HCT116 (cell line): ENCODE measurements around the gene R3HDML. TPM values are rescaled to one million over a fixed set of nuclear protein-coding genes. Genes with fewer than 3 reads are reported as not detected.

Experiments used
- ATAC-seq: fragments of 200-7000 bp; cut with Tn5 transposase; 2 replicates; pipeline ENCODE4 v1.9.1; 2020; ENCODE audit warnings: mild to moderate bottlenecking, moderate library complexity
- BruUV-seq: library from RNA; stranded (reverse); fragments of 400-500 nt; replicated peaks from 2 replicates; lab custom pipeline; 2021; lab: Mats Ljungman, UMichigan
- CTCF ChIA-PET: fragments of 300-600 bp; sonication (Branson Sonifier 250); formaldehyde crosslinking; loops from one replicate; lab custom pipeline; 2021; ENCODE audit warnings: antibody characterized with exemption; lab: Charles Lee
- POLR2A ChIA-PET: fragments of 300-600, 350-600 bp; sonication (Branson Sonifier 250); formaldehyde crosslinking; loops from one replicate; lab custom pipeline; 2021; ENCODE audit warnings: antibody characterized with exemption; lab: Charles Lee
- RAD21 ChIA-PET, 2 experiments: fragments of 300-600 bp; sonication (Branson Sonifier 250); formaldehyde crosslinking; loops; one replicate each; lab custom pipeline; 2023; ENCODE audit warnings: low total read pairs in 2 of 2; ENCODE audit not compliant: uncharacterized antibody in 2 of 2, unreplicated experiment in 2 of 2, low non-redundant PET in 1 of 2; lab: Charles Lee
- DNase-seq: peaks from one replicate; pipeline ENCODE4 v3.0.0-alpha.2; 2010; ENCODE audit warnings: low read depth, low spot score
- H2AFZ ChIP-seq: fragments of 200-600 bp; shearing (Covaris generic), sonication (generic); 2 replicates; pipeline ENCODE4 v1.6.1; 2017; ENCODE audit warnings: low read depth, mixed run types, mixed read lengths, antibody characterized with exemption, low read length; ENCODE audit not compliant: poor library complexity, severe bottlenecking
- H3K27ac ChIP-seq: 2 replicates; pipeline ENCODE4 v1.5.1; 2012; ENCODE audit warnings: low read depth, low read length
- H3K27me3 ChIP-seq: fragments of 200-600 bp; sonication (generic); 2 replicates; pipeline ENCODE4 v1.6.1; 2016; ENCODE audit warnings: mixed run types, low read length, mixed read lengths; ENCODE audit not compliant: insufficient read depth
- H3K36me3 ChIP-seq, 2 experiments: fragments of 200-500 bp in 1 of 2; fragments of 200-600 bp in 1 of 2; sonication (Bioruptor generic) in 1 of 2; sonication (generic) in 1 of 2; 2 replicates each; pipeline versions ENCODE4 v1.5.1 to v1.6.1; 2014 to 2016; ENCODE audit warnings: low read length in 2 of 2, inconsistent platforms in 1 of 2, mixed read lengths in 1 of 2, mixed run types in 1 of 2; ENCODE audit not compliant: insufficient read depth in 2 of 2, control insufficient read depth in 1 of 2
- H3K4me1 ChIP-seq, 2 experiments: fragments of 200-600 bp in 1 of 2; sonication (generic) in 1 of 2; 2 replicates each; pipeline versions ENCODE4 v1.5.1 to v1.6.1; 2012 to 2017; ENCODE audit warnings: low read length in 2 of 2, inconsistent platforms in 1 of 2, mild to moderate bottlenecking in 1 of 2, mixed read lengths in 1 of 2, mixed run types in 1 of 2, moderate library complexity in 1 of 2; ENCODE audit not compliant: insufficient read depth in 2 of 2, control insufficient read depth in 1 of 2
- H3K4me2 ChIP-seq: fragments of 200-600 bp; sonication (generic); 2 replicates; pipeline ENCODE4 v1.6.1; 2017; ENCODE audit warnings: mixed run types, low read length, mixed read lengths
- H3K4me3 ChIP-seq, 2 experiments: fragments of 200-600 bp in 1 of 2; sonication (generic) in 1 of 2; replicated peaks in 1 of 2; 2 replicates each; pipeline ENCODE4 v1.5.1; 2011 to 2016; ENCODE audit warnings: low read length in 2 of 2, control low read depth in 1 of 2, low read depth in 1 of 2, mild to moderate bottlenecking in 1 of 2, mixed read lengths in 1 of 2, mixed run types in 1 of 2
- H3K79me2 ChIP-seq: fragments of 200-600 bp; sonication (generic); 2 replicates; pipeline ENCODE4 v1.6.1; 2017; ENCODE audit warnings: mild to moderate bottlenecking, mixed run types, low read length, moderate library complexity, mixed read lengths; ENCODE audit not compliant: insufficient read depth
- H3K9ac ChIP-seq: fragments of 200-600 bp; sonication (generic); 2 replicates; pipeline ENCODE4 v1.6.1; 2016; ENCODE audit warnings: low read length, mixed read lengths
- H3K9me2 ChIP-seq: fragments of 200-600 bp; sonication (generic), shearing (Covaris generic); 2 replicates; pipeline ENCODE4 v1.6.1; 2017; ENCODE audit warnings: mixed run types, mild to moderate bottlenecking, moderate library complexity; ENCODE audit not compliant: insufficient read depth
- H3K9me3 ChIP-seq, 2 experiments: fragments of 200-500 bp in 1 of 2; fragments of 200-600 bp in 1 of 2; sonication (Bioruptor generic) in 1 of 2; sonication (generic) in 1 of 2; 2 replicates each; pipeline ENCODE4 v1.6.1; 2014 to 2017; ENCODE audit warnings: low read length in 2 of 2, mixed read lengths in 2 of 2, inconsistent platforms in 1 of 2, low read depth in 1 of 2, mild to moderate bottlenecking in 1 of 2, mixed run types in 1 of 2, moderate library complexity in 1 of 2; ENCODE audit not compliant: control insufficient read depth in 1 of 2, insufficient read depth in 1 of 2
- H4K20me1 ChIP-seq: fragments of 200-600 bp; sonication (generic), shearing (Covaris generic); 2 replicates; pipeline ENCODE4 v1.6.1; 2017; ENCODE audit warnings: mixed run types, mild to moderate bottlenecking, moderate library complexity; ENCODE audit not compliant: insufficient read depth
- CEBPB ChIP-seq: IDR thresholded peaks from 2 replicates; pipeline ENCODE4 v1.6.1; 2012; ENCODE audit warnings: low read depth
- EGR1 ChIP-seq: IDR thresholded peaks from 2 replicates; pipeline ENCODE4 v1.6.1; 2012; ENCODE audit warnings: low read depth
- EZH2 ChIP-seq: fragments of 200-600 bp; sonication (generic); IDR thresholded peaks from 2 replicates; pipeline ENCODE4 v1.6.1; 2017; ENCODE audit warnings: antibody characterized with exemption, mixed run types
- FOSL1 ChIP-seq: IDR thresholded peaks from 2 replicates; pipeline ENCODE4 v1.6.1; 2012; ENCODE audit warnings: low read depth
- JUND ChIP-seq: IDR thresholded peaks from 2 replicates; pipeline ENCODE4 v1.6.1; 2012
- POLR2AphosphoS5 ChIP-seq: IDR thresholded peaks from 2 replicates; pipeline ENCODE4 v1.6.1; 2011; ENCODE audit warnings: mild to moderate bottlenecking, low read depth, low read length, moderate library complexity
- SRF ChIP-seq: IDR thresholded peaks from 2 replicates; pipeline ENCODE4 v1.6.1; 2012; ENCODE audit warnings: low read depth
- YY1 ChIP-seq: IDR thresholded peaks from 2 replicates; pipeline ENCODE4 v1.6.1; 2011; ENCODE audit warnings: low read length, low read depth, moderate library complexity, mild to moderate bottlenecking; ENCODE audit not compliant: insufficient replicate concordance; ENCODE audit errors: extremely low read depth
- ZFX ChIP-seq: fragments of 450-650 bp; IDR thresholded peaks from 2 replicates; pipeline ENCODE4 v1.6.1; 2017
- intact Hi-C: fragments of 100-400 bp; cut with micrococcal nuclease; formaldehyde crosslinking; loops from 2 replicates; pipeline ENCODE4 v1.10.0; 2022
- total RNA-seq: library from RNA; stranded (reverse); gene quantifications from one replicate; pipeline ENCODE4 v1.2.1, GENCODE V29; 2021; ENCODE audit not compliant: unreplicated experiment
- TF ChIP-seq, protein P1 (sequence below): IDR thresholded peaks from 2 replicates; pipeline ENCODE4 v1.6.1; 2012
- TF ChIP-seq, protein P2 (sequence below), 3 experiments: fragments of 200-600 bp in 1 of 3; sonication (generic) in 1 of 3; IDR thresholded peaks in 2 of 3; conservative IDR thresholded peaks in 1 of 3; 2 replicates each; pipeline ENCODE4 v1.5.1; 2012 to 2017; ENCODE audit warnings: low read depth in 2 of 3, low read length in 2 of 3, antibody characterized with exemption in 1 of 3, borderline replicate concordance in 1 of 3, control low read depth in 1 of 3, mild to moderate bottlenecking in 1 of 3, mixed read lengths in 1 of 3, mixed run types in 1 of 3, moderate library complexity in 1 of 3; ENCODE audit not compliant: insufficient read depth in 1 of 3
- TF ChIP-seq, protein P3 (sequence below): IDR thresholded peaks from 2 replicates; pipeline ENCODE4 v1.6.1; 2011; ENCODE audit warnings: mild to moderate bottlenecking, low read length, moderate library complexity; ENCODE audit not compliant: insufficient replicate concordance; ENCODE audit errors: extremely low read depth

Gene R3HDML
- total RNA-seq, 1 experiment from 2014 or later, result not detected

DNA sequence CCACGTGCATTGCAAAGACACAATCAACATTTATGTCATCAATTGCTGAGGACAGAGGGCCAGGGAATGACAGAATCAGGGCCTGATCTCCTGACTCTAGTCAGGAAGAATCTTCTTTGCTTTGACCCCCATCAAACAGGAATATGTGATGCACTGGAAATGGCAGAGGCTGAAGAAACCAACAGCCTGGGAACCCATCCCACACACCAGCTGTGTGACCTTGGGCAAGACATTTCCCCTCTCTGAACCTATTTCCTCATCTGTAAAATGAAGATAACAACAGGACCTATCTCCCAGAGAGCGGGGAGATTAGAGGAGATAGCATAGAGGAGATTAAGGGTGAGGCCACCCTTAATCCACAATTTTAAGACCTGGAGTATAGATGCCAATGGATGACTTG, 20.2 kb downstream of the R3HDML start:
- H2AFZ ChIP-seq, result no peak overlapping the region
- RAD21 ChIA-PET, result no interaction called here
- POLR2A ChIA-PET, result no interaction called here
- H3K4me2 ChIP-seq, result no peak overlapping the region
- no TSS peak for BruUV-seq
- ATAC-seq, result no peak
- no peaks in the 10 kb centered on the region for H3K9me2 ChIP-seq
- H4K20me1 ChIP-seq, result no peaks in the 10 kb centered on the region
- intact Hi-C loops, result no loop called here
- TF ChIP-seq CEBPB (no peak), YY1 (no peak), FOSL1 (no peak), JUND (no peak), ZFX (no peak)
- TF ChIP-seq, protein P1, sequence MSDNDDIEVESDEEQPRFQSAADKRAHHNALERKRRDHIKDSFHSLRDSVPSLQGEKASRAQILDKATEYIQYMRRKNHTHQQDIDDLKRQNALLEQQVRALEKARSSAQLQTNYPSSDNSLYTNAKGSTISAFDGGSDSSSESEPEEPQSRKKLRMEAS, result no peak
- TF ChIP-seq, protein P2, sequence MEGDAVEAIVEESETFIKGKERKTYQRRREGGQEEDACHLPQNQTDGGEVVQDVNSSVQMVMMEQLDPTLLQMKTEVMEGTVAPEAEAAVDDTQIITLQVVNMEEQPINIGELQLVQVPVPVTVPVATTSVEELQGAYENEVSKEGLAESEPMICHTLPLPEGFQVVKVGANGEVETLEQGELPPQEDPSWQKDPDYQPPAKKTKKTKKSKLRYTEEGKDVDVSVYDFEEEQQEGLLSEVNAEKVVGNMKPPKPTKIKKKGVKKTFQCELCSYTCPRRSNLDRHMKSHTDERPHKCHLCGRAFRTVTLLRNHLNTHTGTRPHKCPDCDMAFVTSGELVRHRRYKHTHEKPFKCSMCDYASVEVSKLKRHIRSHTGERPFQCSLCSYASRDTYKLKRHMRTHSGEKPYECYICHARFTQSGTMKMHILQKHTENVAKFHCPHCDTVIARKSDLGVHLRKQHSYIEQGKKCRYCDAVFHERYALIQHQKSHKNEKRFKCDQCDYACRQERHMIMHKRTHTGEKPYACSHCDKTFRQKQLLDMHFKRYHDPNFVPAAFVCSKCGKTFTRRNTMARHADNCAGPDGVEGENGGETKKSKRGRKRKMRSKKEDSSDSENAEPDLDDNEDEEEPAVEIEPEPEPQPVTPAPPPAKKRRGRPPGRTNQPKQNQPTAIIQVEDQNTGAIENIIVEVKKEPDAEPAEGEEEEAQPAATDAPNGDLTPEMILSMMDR (IDR thresholded peaks at IDR 0.05 in 2 of 3, conservative IDR thresholded peaks at IDR 0.05 in 1 of 3; ENCODE audit: borderline replicate concordance in 1 of 3, insufficient read depth in 1 of 3, low read depth in 2 of 3, low read length in 2 of 3), result no peak
- peaks cover 0 to 11% of the 10 kb centered on the region in 2 experiments; a peak in 3 of 4 replicates for H3K4me1 ChIP-seq
- no peaks in the 10 kb centered on the region for H3K36me3 ChIP-seq
- H3K4me3 ChIP-seq, result no peak overlapping the region
- H3K27ac ChIP-seq, result no peak overlapping the region
- H3K9ac ChIP-seq, result no peak overlapping the region
- H3K9me3 ChIP-seq, result no peaks in the 10 kb centered on the region
- no peaks in the 10 kb centered on the region for H3K27me3 ChIP-seq
- no peaks in the 10 kb centered on the region for H3K79me2 ChIP-seq
- CTCF ChIA-PET, result no interaction called here
- no peak for DNase-seq

DNA sequence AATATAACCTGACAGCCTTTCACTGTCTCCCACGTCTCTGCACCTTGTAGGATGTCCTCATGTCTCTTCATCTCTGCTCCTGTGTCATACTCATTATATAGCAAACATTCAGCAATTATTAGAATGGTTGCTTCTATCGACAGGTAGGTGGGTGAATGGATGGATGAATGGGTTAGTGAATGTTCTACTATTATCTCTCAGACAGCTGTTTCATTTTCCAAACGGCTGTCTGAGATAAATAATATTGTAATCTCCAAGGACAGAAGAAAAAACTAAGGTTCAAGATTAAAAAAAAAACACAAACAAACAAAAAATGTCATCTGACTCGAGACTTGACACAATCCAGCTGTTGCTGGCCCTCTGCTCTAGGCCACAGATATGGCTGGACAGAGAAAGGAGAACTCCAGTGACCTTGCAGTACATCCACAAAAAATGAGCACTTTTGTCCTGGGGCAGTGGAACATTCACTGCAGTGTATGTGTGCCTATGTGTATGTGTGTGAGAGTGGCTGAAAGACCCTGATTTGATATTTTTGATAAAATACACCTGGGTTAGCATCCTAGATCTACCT, 20.8 kb downstream of the R3HDML start:
- no peaks in the 10 kb centered on the region for H3K79me2 ChIP-seq
- H3K4me1 ChIP-seq, result peaks cover 0 to 11% of the 10 kb centered on the region in 2 experiments; a peak in 3 of 4 replicates
- H3K9me2 ChIP-seq, result no peaks in the 10 kb centered on the region
- no peak for ATAC-seq
- ChIA-PET RAD21 (interaction anchor here in 1 of 2 experiments (0.7 kb wide), 1 partner anchor 27 kb away, joined by 3 read pairs; no protein-coding TSS in a partner anchor), CTCF (no interaction called here), POLR2A (interaction anchor here (0.7 kb wide), 1 partner anchor 77 kb away, joined by 3 read pairs; no protein-coding TSS in a partner anchor)
- no TSS peak for BruUV-seq
- H2AFZ ChIP-seq, result no peak overlapping the region
- no peaks in the 10 kb centered on the region for H3K9me3 ChIP-seq
- no peak overlapping the region for H3K27ac ChIP-seq
- H3K36me3 ChIP-seq, result no peaks in the 10 kb centered on the region
- no peaks in the 10 kb centered on the region for H4K20me1 ChIP-seq
- no peak for DNase-seq
- H3K27me3 ChIP-seq, result no peaks in the 10 kb centered on the region
- intact Hi-C loops, result no loop called here
- no peak overlapping the region for H3K9ac ChIP-seq
- H3K4me3 ChIP-seq, result no peak overlapping the region
- no peak overlapping the region for H3K4me2 ChIP-seq
- no peak for TF ChIP-seq YY1
- TF ChIP-seq, protein P3, sequence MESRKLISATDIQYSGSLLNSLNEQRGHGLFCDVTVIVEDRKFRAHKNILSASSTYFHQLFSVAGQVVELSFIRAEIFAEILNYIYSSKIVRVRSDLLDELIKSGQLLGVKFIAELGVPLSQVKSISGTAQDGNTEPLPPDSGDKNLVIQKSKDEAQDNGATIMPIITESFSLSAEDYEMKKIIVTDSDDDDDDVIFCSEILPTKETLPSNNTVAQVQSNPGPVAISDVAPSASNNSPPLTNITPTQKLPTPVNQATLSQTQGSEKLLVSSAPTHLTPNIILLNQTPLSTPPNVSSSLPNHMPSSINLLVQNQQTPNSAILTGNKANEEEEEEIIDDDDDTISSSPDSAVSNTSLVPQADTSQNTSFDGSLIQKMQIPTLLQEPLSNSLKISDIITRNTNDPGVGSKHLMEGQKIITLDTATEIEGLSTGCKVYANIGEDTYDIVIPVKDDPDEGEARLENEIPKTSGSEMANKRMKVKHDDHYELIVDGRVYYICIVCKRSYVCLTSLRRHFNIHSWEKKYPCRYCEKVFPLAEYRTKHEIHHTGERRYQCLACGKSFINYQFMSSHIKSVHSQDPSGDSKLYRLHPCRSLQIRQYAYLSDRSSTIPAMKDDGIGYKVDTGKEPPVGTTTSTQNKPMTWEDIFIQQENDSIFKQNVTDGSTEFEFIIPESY, result no peak
- TF ChIP-seq ZFX, result no peak
- TF ChIP-seq POLR2AphosphoS5, result no peak
- no peak for TF ChIP-seq SRF
- TF ChIP-seq FOSL1, result no peak
- TF ChIP-seq, protein P2 (IDR thresholded peaks at IDR 0.05 in 2 of 3, conservative IDR thresholded peaks at IDR 0.05 in 1 of 3; ENCODE audit: borderline replicate concordance in 1 of 3, insufficient read depth in 1 of 3, low read depth in 2 of 3, low read length in 2 of 3), result no peak
- TF ChIP-seq EGR1, result no peak
- TF ChIP-seq EZH2, result no peak
